GM21390 (cell line): ENCODE results near the gene CHST3.
"Not testable (repeated sequence)": the region's sequence is repeated elsewhere in the genome, so short reads cannot be mapped to it uniquely, and the experiment has no call there.

Source experiments
- ATAC-seq: cut with Tn5 transposase; IDR thresholded peaks from one replicate; pipeline ENCODE4 v1.9.1; 2021; ENCODE audit not compliant: unreplicated experiment

CHST3 gene

DNA sequence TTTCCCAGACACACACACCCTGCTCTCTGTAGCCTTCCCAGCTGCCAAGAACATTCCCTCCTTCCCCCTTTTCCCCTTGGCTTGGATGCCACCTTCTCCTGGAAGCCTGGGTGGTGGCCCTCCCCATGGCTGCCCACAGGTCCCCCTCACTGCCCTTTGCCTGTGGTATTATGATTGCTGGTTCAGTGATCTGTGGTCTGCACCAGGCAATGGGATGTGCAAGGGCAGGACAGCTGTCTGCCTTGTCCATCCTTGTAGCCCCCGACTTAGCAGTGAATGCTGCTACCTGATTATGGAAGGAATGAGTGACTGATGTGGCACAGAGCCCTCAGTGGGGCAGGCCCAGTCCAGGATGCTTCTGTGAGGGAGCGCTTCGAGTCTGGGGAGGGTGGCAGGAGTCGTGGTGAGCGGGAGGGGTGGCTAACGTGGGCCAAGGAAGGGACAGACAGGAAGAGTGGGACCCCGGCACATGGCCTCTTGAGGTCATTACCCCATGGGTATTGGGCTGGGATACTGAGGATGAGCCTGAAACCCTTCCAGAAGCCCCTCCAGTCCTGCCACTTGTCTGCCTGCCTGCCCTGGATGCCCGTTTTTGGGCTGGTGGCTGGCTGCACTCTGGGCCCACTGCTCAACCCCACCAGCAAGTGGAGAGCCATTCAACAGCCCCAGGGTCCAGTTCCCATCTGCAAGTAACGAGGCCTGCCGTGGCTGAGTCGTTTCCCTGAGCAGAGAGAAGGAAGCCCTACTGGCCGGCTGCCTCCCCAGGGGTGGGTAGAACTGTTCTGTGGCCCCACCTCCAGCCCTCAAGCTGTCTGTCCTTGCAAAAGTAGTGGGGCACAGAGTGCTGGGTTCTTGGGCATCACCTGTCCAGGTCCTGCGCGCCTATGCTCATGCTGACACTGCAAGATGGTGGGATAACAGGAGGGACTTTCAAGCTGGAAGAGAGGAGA lies 8.8 kb downstream of the CHST3 start:
- ATAC-seq: no peak

DNA sequence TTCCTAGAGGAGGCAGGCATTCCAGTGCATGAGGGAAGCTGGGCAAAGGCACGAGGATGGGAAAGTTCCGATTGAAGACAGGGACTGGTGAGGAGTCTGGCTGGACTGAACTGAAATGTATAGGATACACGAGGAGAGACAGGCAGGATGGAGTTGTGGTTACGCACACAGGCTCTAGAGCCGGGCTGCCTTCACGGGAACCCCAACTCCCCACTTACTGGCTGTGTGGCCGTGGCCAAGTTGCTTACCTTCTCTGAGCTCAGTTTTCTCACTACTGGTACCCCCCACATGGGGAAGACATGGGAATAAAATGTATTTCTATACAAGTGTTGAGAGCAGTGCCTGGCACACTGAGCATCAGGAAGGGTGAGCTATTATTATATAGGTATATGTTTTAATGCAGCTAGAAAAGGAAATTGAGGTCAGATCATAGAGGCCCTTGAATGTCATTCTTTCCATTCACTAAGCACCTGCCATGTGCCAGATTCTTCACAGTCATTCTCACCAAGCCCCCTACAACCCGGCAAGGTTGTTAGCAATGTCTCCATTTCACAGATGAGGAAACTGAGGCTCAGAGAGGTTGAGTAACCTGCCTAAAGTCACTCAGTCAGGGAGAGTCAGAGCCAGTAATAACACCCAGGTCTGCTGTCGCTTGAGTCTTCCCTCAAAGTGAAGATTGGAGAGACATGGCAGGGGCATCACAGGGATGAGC lies 9.7 kb downstream of the CHST3 start:
- ATAC-seq: no peak

GRCh38 chr10:71974489-71975021 lies 10.4 kb downstream of the CHST3 start:
- no peak for ATAC-seq

DNA sequence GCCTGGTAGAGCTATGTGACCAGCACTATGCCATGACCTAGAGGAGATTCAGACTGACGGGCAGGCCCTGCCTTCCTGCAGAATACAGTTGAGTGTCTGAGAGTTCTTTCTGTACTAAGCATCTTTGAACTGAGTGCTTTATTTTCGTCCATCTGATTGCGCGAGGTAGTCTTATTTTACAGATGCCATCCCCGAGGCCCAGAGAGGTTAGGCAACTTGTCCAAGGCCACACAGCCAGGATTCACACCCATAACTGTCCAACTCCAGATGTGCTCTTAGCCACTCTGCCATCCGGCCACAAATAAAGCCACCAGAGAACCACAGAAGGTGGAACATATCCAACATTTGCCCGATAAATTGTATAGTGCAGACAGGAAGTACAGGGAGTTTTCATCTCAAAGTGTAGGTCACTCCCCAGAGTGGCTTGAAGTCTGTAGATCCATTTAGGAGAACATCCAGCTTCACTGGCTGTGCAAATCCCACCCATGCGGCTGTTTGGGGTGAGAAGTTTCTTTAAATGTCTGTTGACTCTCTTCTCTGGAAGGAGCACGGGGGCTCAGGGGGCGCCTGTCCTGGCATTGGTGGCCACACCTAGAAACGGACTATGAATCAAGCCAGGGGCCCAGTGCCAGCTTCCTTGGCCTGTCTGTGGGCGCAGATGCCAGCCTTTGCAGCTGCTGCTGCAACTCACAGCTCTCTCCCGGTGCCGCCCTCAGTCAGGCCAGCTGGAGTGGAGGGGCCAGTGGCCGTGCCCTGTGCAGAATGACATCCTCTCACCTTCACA lies 11.1 kb downstream of the CHST3 start:
- ATAC-seq: no peak

DNA sequence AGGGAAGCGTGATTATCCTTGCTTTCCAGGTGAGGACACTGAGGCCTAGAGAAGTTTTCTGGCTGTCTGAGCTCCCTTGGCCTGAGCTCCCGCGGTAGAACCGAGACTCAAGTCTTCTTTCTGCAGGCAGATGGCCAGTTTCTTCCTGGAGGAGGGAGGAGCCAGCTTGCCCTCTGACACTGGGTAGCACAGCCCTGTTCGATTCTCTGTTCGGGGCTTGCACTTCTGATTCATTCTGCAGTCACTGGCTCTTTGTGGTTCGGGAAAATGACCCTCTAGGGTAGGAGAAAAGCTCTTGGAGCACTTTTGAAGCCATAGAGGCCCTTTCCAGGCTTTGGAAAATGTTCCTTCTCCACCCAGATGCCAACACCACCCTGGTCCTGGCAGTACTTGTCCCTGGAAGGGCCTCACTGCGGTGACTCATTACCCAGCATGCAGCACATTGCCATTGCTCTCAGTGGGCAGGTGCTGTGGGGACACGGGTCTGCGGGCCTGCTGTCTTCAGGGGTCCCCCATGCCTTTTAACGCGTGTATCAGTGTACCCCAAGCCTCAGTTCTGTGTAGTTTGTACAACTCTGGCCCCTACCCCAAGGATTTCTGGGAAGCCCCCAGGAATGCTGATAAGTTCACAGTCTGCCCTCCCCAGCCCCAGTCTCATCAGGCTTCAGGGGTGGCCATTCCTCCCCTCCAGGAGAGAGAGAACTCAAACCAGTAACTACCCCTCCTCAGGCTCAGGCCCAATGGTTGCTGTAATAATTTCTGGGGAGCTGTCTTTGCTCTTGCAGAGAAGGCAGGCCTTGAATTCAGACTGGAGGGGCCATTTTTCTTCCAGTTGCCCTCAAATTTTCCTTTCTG lies 11.9 kb downstream of the CHST3 start:
- no peak for ATAC-seq

GRCh38 chr10:71977614-71977903 lies 13.4 kb downstream of the CHST3 start:
- ATAC-seq: not testable (repeated sequence)

GRCh38 chr10:71978476-71978875 lies 14.3 kb downstream of the CHST3 start:
- no peak for ATAC-seq

DNA sequence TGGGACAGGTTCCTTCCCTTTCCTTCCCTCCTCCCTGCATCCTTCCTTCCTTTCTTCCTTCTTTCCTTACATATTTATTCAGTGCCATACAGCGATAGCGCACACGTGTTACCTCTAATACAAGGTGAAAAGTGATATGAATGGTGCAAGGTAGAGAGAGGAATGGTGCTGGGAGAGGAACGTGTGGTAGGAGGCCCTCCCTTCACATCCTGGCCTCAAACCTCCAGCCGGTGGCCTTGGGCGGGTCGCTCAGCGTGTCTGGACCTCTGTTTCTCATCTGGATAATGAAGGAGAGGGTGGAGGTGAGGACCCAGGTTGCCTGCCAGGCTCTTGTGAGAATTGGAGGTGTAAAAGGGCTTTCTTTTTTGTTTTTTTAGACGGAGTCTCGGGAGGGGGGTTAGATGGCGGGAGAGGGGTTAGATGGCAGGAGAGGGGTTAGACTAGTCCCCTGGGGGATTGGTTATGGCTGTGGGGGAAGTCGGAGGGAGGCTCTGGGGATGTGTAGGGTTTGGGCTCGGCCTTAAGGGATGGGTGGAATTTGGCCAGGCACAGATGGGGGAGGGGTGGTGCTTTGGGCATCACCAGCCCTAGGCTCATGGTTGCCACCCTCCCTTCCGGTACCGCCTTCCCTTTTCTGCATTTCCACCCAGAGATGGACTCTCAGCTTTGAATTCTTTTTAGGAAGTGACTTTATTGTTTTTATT lies 14.9 kb downstream of the CHST3 start:
- no peak for ATAC-seq

DNA sequence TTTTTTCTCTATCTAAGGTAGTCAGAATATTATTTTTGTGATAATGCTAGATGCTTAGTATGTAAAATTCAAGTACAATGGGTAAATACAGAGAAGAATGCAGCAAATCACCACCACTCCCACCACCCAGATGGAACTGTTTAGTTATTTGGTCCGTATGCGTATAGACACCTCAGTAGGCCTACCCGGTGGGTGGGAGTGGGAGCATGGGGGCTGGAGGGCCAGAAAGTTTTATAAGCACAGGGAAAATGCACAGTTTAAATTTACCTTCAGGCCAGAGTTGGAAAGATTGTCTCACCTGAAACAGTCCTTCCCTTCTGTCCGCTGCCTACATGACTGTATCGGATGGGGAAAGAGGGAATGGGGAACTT lies 15.5 kb downstream of the CHST3 start:
- no peak for ATAC-seq

- no peak for ATAC-seq
Observed at GRCh38 chr10:71980181-71981014, 16.2 kb downstream of the CHST3 start.

- no peak for ATAC-seq
Observed at GRCh38 chr10:71981015-71981875, 17.1 kb downstream of the CHST3 start.

DNA sequence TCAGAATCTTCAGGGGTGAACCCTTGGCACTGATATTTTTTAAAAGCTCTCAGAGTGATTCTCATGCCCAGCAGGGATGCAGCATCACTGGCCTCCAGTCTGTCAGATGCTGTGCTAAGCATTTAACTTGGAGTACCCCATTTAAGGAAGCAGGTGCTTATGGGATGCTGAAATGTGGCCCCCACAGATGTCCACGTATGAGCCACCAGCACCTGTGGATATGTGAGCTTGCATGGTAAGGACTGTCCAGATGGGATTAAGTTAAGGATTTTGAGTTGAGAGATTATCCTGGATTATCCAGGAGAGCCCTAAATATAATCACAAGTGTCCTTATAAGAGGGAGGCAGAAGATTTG lies 17.7 kb downstream of the CHST3 start:
- ATAC-seq: no peak

GRCh38 chr10:71982269-71983178 lies 18.3 kb downstream of the CHST3 start:
- ATAC-seq: no peak

GRCh38 chr10:71984126-71984808 lies 20.1 kb downstream of the CHST3 start:
- no peak for ATAC-seq

DNA sequence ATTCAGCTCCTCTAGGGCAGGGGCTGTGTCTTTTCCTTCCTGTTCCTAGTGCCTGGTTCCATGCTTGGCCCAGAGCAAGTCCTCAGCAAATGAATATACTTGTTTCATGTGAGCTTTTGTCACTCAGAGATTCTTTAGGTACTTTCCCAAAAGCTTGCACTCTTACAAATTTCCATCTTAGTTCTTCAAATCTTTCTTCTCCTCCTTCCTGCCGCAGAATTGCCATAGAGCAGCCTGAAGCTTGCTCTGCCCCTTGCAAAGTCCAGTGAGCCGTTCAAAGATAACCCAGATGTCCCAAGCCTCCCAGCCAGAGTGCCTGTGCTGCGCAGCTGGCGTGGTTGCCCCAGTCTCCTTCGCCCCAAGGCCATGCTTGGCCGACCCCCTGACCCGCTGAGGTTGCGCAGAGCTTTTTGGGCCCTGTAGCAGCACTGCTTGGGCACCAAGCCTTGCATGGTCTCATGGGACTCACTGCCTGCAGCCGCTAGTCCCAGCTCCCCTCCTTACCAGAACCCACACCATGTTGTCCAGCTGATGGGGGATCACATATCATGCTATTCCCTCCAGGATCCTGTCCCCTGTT lies 20.7 kb downstream of the CHST3 start:
- no peak for ATAC-seq

DNA sequence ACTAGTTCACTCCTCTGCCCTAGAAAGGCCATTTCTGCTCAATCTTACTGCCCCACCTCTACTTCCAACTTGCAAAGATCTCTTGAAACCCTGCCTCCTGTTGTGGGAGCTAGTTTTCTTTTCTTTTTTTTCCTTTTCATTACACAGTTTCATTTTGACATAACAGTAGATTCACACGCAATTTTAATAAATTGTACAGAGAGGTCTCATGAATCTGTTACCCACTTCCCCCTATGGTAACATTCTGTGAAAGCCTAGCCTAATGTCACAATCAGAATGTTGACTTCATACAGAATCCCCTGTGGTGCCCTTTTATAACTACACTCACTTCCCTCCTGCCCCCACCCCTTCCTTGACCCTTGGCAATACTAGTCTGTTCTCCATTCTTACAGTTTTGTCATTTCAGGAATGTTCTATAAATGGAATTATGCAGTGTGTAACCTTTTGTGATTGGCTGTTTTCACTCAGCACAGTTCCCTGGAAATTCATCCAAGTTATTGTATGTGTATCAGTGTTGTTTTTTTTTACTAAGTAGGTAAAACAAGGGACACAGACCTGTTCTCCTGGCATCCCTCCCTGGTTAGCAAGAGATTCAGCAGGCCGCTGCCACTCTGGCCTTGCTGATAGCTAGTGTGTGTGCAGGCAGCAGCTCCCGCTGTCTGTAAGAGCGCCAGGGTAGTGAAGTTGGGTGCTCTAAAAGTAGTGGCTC lies 21.5 kb downstream of the CHST3 start:
- no peak for ATAC-seq
